ENCODE results near the gene SCRN1.

Gene SCRN1

GRCh38 chr7:29980151-29980550 lies 9.4 kb downstream of the SCRN1 start:
- peaks cover 15% of the 10 kb centered on the region for H3K4me1 ChIP-seq (ENCODE audit: control insufficient read depth, insufficient read depth, low read length, unreplicated experiment)
- H3K4me3 ChIP-seq (ENCODE audit: low read depth, low read length): no peak overlapping the region
- no peaks in the 10 kb centered on the region for H3K27me3 ChIP-seq (ENCODE audit: insufficient read depth, low read length)
- no peak overlapping the region for H2AFZ ChIP-seq (ENCODE audit: low read length, unreplicated experiment)
- H3K79me2 ChIP-seq (ENCODE audit: control insufficient read depth, insufficient read depth, low read length, unreplicated experiment): peaks cover 92% of the 10 kb centered on the region
- H3K36me3 ChIP-seq (ENCODE audit: insufficient read depth, low read length): peaks cover 3% of the 10 kb centered on the region; the same call in 1 of the 2 replicates
- H3K27ac ChIP-seq (ENCODE audit: low read depth, low read length): no peak overlapping the region

- no peak overlapping the region for H3K27ac ChIP-seq (ENCODE audit: low read depth, low read length)
- peaks cover 15% of the 10 kb centered on the region for H3K4me1 ChIP-seq (ENCODE audit: control insufficient read depth, insufficient read depth, low read length, unreplicated experiment)
- peaks cover 3% of the 10 kb centered on the region; the same call in 1 of the 2 replicates for H3K36me3 ChIP-seq (ENCODE audit: insufficient read depth, low read length)
- no peaks in the 10 kb centered on the region for H3K27me3 ChIP-seq (ENCODE audit: insufficient read depth, low read length)
- H2AFZ ChIP-seq (ENCODE audit: low read length, unreplicated experiment): no peak overlapping the region
- peaks cover 93% of the 10 kb centered on the region for H3K79me2 ChIP-seq (ENCODE audit: control insufficient read depth, insufficient read depth, low read length, unreplicated experiment)
- no peak overlapping the region for H3K4me3 ChIP-seq (ENCODE audit: low read depth, low read length)
Measured at GRCh38 chr7:29977886-29978651, 11.5 kb downstream of the SCRN1 start.

- Histone ChIP-seq H3K4me3 (ENCODE audit: low read depth, low read length) (no peak overlapping the region), H3K79me2 (ENCODE audit: control insufficient read depth, insufficient read depth, low read length, unreplicated experiment) (peaks cover 93% of the 10 kb centered on the region), H3K4me1 (ENCODE audit: control insufficient read depth, insufficient read depth, low read length, unreplicated experiment) (peaks cover 15% of the 10 kb centered on the region), H2AFZ (ENCODE audit: low read length, unreplicated experiment) (no peak overlapping the region), H3K27ac (ENCODE audit: low read depth, low read length) (0 out of 2 replicates have a peak overlapping the region, but pooled peaks have one; percentile 8), H3K27me3 (ENCODE audit: insufficient read depth, low read length) (no peaks in the 10 kb centered on the region), H3K36me3 (ENCODE audit: insufficient read depth, low read length) (peaks cover under 1% of the 10 kb centered on the region; the same call in 1 of the 2 replicates)
Measured at GRCh38 chr7:29976673-29977415, 12.8 kb downstream of the SCRN1 start.

- H2AFZ ChIP-seq (ENCODE audit: low read length, unreplicated experiment): no peak overlapping the region
- H3K27ac ChIP-seq (ENCODE audit: low read depth, low read length): 0 out of 2 replicates have a peak overlapping the region, but pooled peaks have one; percentile 8
- H3K4me3 ChIP-seq (ENCODE audit: low read depth, low read length): no peak overlapping the region
- H3K36me3 ChIP-seq (ENCODE audit: insufficient read depth, low read length): no peaks in the 10 kb centered on the region; the same call in 1 of the 2 replicates
- H3K4me1 ChIP-seq (ENCODE audit: control insufficient read depth, insufficient read depth, low read length, unreplicated experiment): peaks cover 15% of the 10 kb centered on the region
- H3K79me2 ChIP-seq (ENCODE audit: control insufficient read depth, insufficient read depth, low read length, unreplicated experiment): peaks cover 93% of the 10 kb centered on the region
- H3K27me3 ChIP-seq (ENCODE audit: insufficient read depth, low read length): no peaks in the 10 kb centered on the region
Measured at GRCh38 chr7:29976266-29976665, 13.3 kb downstream of the SCRN1 start.

- H3K36me3 ChIP-seq (ENCODE audit: insufficient read depth, low read length): no peaks in the 10 kb centered on the region; the same call in 1 of the 2 replicates
- no peak overlapping the region for H3K4me3 ChIP-seq (ENCODE audit: low read depth, low read length)
- H2AFZ ChIP-seq (ENCODE audit: low read length, unreplicated experiment): no peak overlapping the region
- no peaks in the 10 kb centered on the region for H3K27me3 ChIP-seq (ENCODE audit: insufficient read depth, low read length)
- H3K27ac ChIP-seq (ENCODE audit: low read depth, low read length): no peak overlapping the region
- H3K79me2 ChIP-seq (ENCODE audit: control insufficient read depth, insufficient read depth, low read length, unreplicated experiment): peaks cover 93% of the 10 kb centered on the region
- H3K4me1 ChIP-seq (ENCODE audit: control insufficient read depth, insufficient read depth, low read length, unreplicated experiment): peaks cover 16% of the 10 kb centered on the region
Measured at GRCh38 chr7:29975561-29975960, 14.0 kb downstream of the SCRN1 start.

- Histone ChIP-seq H3K36me3 (ENCODE audit: insufficient read depth, low read length) (no peaks in the 10 kb centered on the region), H3K4me1 (ENCODE audit: control insufficient read depth, insufficient read depth, low read length, unreplicated experiment) (peaks cover 22% of the 10 kb centered on the region), H3K27me3 (ENCODE audit: insufficient read depth, low read length) (no peaks in the 10 kb centered on the region), H3K27ac (ENCODE audit: low read depth, low read length) (no peak overlapping the region), H3K4me3 (ENCODE audit: low read depth, low read length) (no peak overlapping the region), H2AFZ (ENCODE audit: low read length, unreplicated experiment) (no peak overlapping the region), H3K79me2 (ENCODE audit: control insufficient read depth, insufficient read depth, low read length, unreplicated experiment) (peaks cover 93% of the 10 kb centered on the region)
Measured at GRCh38 chr7:29974286-29974685, 15.3 kb downstream of the SCRN1 start.

GRCh38 chr7:29972315-29972669 lies 17.3 kb downstream of the SCRN1 start:
- H3K27me3 ChIP-seq (ENCODE audit: insufficient read depth, low read length): no peaks in the 10 kb centered on the region
- H3K27ac ChIP-seq (ENCODE audit: low read depth, low read length): no peak overlapping the region
- H2AFZ ChIP-seq (ENCODE audit: low read length, unreplicated experiment): no peak overlapping the region
- peaks cover 8% of the 10 kb centered on the region for H3K36me3 ChIP-seq (ENCODE audit: insufficient read depth, low read length)
- H3K79me2 ChIP-seq (ENCODE audit: control insufficient read depth, insufficient read depth, low read length, unreplicated experiment): peaks cover 88% of the 10 kb centered on the region
- no peak overlapping the region for H3K4me3 ChIP-seq (ENCODE audit: low read depth, low read length)
- peaks cover 22% of the 10 kb centered on the region for H3K4me1 ChIP-seq (ENCODE audit: control insufficient read depth, insufficient read depth, low read length, unreplicated experiment)

- peaks cover 85% of the 10 kb centered on the region for H3K79me2 ChIP-seq (ENCODE audit: control insufficient read depth, insufficient read depth, low read length, unreplicated experiment)
- H3K27me3 ChIP-seq (ENCODE audit: insufficient read depth, low read length): no peaks in the 10 kb centered on the region
- no peak overlapping the region for H3K4me3 ChIP-seq (ENCODE audit: low read depth, low read length)
- peaks cover 8% of the 10 kb centered on the region for H3K36me3 ChIP-seq (ENCODE audit: insufficient read depth, low read length)
- H2AFZ ChIP-seq (ENCODE audit: low read length, unreplicated experiment): no peak overlapping the region
- no peak overlapping the region for H3K27ac ChIP-seq (ENCODE audit: low read depth, low read length)
- peaks cover 22% of the 10 kb centered on the region for H3K4me1 ChIP-seq (ENCODE audit: control insufficient read depth, insufficient read depth, low read length, unreplicated experiment)
Measured at GRCh38 chr7:29971566-29972314, 17.9 kb downstream of the SCRN1 start.

GRCh38 chr7:29970158-29970557 lies 19.4 kb downstream of the SCRN1 start:
- H3K36me3 ChIP-seq (ENCODE audit: insufficient read depth, low read length): peaks cover 15% of the 10 kb centered on the region
- H3K4me1 ChIP-seq (ENCODE audit: control insufficient read depth, insufficient read depth, low read length, unreplicated experiment): peaks cover 8% of the 10 kb centered on the region
- H3K27me3 ChIP-seq (ENCODE audit: insufficient read depth, low read length): no peaks in the 10 kb centered on the region
- H3K27ac ChIP-seq (ENCODE audit: low read depth, low read length): no peak overlapping the region
- H2AFZ ChIP-seq (ENCODE audit: low read length, unreplicated experiment): no peak overlapping the region
- no peak overlapping the region for H3K4me3 ChIP-seq (ENCODE audit: low read depth, low read length)
- peaks cover 69% of the 10 kb centered on the region for H3K79me2 ChIP-seq (ENCODE audit: control insufficient read depth, insufficient read depth, low read length, unreplicated experiment)

GRCh38 chr7:29969738-29970137 lies 19.9 kb downstream of the SCRN1 start:
- H3K4me1 ChIP-seq (ENCODE audit: control insufficient read depth, insufficient read depth, low read length, unreplicated experiment): peaks cover 8% of the 10 kb centered on the region
- H3K36me3 ChIP-seq (ENCODE audit: insufficient read depth, low read length): peaks cover 15% of the 10 kb centered on the region
- H3K27me3 ChIP-seq (ENCODE audit: insufficient read depth, low read length): no peaks in the 10 kb centered on the region
- H3K79me2 ChIP-seq (ENCODE audit: control insufficient read depth, insufficient read depth, low read length, unreplicated experiment): peaks cover 65% of the 10 kb centered on the region
- H2AFZ ChIP-seq (ENCODE audit: low read length, unreplicated experiment): no peak overlapping the region
- H3K4me3 ChIP-seq (ENCODE audit: low read depth, low read length): no peak overlapping the region
- no peak overlapping the region for H3K27ac ChIP-seq (ENCODE audit: low read depth, low read length)
